HEK293 (cell line): ENCODE measurements around the gene MYO1D.

Source experiments
- CTCF ChIA-PET: fragments of 350-600 bp; formaldehyde crosslinking; extraction: SDS; loops from one replicate; lab custom pipeline; 2021; ENCODE audit warnings: antibody characterized with exemption; lab: Yijun Ruan, JAX
- POLR2A ChIA-PET: fragments of 300-600 bp; formaldehyde crosslinking; extraction: SDS; loops from one replicate; lab custom pipeline; 2020; ENCODE audit warnings: antibody characterized with exemption, inconsistent platforms; lab: Yijun Ruan, JAX
- H3K27ac ChIP-seq: fragments of 200-500 bp; sonication (Bioruptor generic); 2 replicates; pipeline ENCODE4 v1.5.1; 2014; ENCODE audit warnings: low read depth, low read length, control low read depth, inconsistent platforms; ENCODE audit errors: extremely low read depth
- H3K36me3 ChIP-seq, 2 experiments: fragments of 200-500 bp in 1 of 2; sonication (Bioruptor generic) in 1 of 2; 1 replicate in 1 of 2; 2 replicates in 1 of 2; pipeline ENCODE4 v1.5.1; 2014 to 2017; ENCODE audit warnings: inconsistent platforms in 2 of 2, low read length in 2 of 2; ENCODE audit not compliant: control insufficient read depth in 2 of 2, insufficient read depth in 1 of 2
- H3K4me1 ChIP-seq: fragments of 200-500 bp; sonication (Bioruptor generic); 2 replicates; pipeline ENCODE4 v1.5.1; 2014; ENCODE audit warnings: mild to moderate bottlenecking, low read length, inconsistent platforms; ENCODE audit not compliant: control insufficient read depth, insufficient read depth
- H3K4me3 ChIP-seq: 2 replicates; pipeline ENCODE4 v1.5.1; 2011; ENCODE audit warnings: low read depth, mild to moderate bottlenecking, control low read depth, low read length, moderate library complexity
- H3K9me3 ChIP-seq: fragments of 200-500 bp; sonication (Bioruptor generic); 2 replicates; pipeline ENCODE4 v1.5.1; 2014; ENCODE audit warnings: low read depth, low read length, inconsistent platforms; ENCODE audit not compliant: control insufficient read depth, insufficient read depth
- ZBTB11 ChIP-seq: fragments of 450-650 bp; formaldehyde crosslinking; conservative IDR thresholded peaks from 2 replicates; pipeline ENCODE4 v1.5.1; 2016; ENCODE audit warnings: low read depth, missing biosample characterization, missing genetic modification characterization
- ZNF114 ChIP-seq: fragments of 450-650 bp; formaldehyde crosslinking; IDR thresholded peaks from 2 replicates; pipeline ENCODE4 v1.5.0; 2017; ENCODE audit warnings: missing biosample characterization, missing genetic modification characterization
- ZNF140 ChIP-seq: fragments of 450-650 bp; formaldehyde crosslinking; IDR thresholded peaks from 2 replicates; pipeline ENCODE4 v1.5.1; 2016; ENCODE audit warnings: missing biosample characterization, missing genetic modification characterization
- ZNF311 ChIP-seq: fragments of 450-650 bp; formaldehyde crosslinking; IDR thresholded peaks from 2 replicates; pipeline ENCODE4 v1.5.1; 2017; ENCODE audit warnings: missing biosample characterization, missing genetic modification characterization, borderline replicate concordance
- ZNF335 ChIP-seq: fragments of 450-650 bp; formaldehyde crosslinking; conservative IDR thresholded peaks from 2 replicates; pipeline ENCODE4 v1.5.1; 2016; ENCODE audit warnings: missing biosample characterization, missing genetic modification characterization
- ZNF366 ChIP-seq: fragments of 450-650 bp; formaldehyde crosslinking; conservative IDR thresholded peaks from 2 replicates; pipeline ENCODE4 v1.5.1; 2016; ENCODE audit warnings: missing biosample characterization, missing genetic modification characterization
- ZNF654 ChIP-seq: fragments of 450-650 bp; formaldehyde crosslinking; IDR thresholded peaks from 2 replicates; pipeline ENCODE4 v1.5.1; 2016; ENCODE audit warnings: low read depth, missing biosample characterization, missing genetic modification characterization
- ZNF658 ChIP-seq: fragments of 450-650 bp; formaldehyde crosslinking; IDR thresholded peaks from 2 replicates; pipeline ENCODE4; 2016; ENCODE audit warnings: missing biosample characterization, missing genetic modification characterization
- ZNF747 ChIP-seq: fragments of 450-650 bp; formaldehyde crosslinking; IDR thresholded peaks from 2 replicates; pipeline ENCODE4 v1.5.1; 2016; ENCODE audit warnings: missing biosample characterization, missing genetic modification characterization
- TF ChIP-seq, protein P1 (sequence below): fragments of 450-650 bp; formaldehyde crosslinking; optimal IDR thresholded peaks from 2 replicates; pipeline ENCODE3; 2016; ENCODE audit warnings: missing biosample characterization, mild to moderate bottlenecking, missing genetic modification characterization
- TF ChIP-seq, protein P2 (sequence below): fragments of 450-650 bp; formaldehyde crosslinking; IDR thresholded peaks from 2 replicates; pipeline ENCODE4 v1.5.1; 2016; ENCODE audit warnings: missing biosample characterization, missing genetic modification characterization
- TF ChIP-seq, protein P3 (sequence below): fragments of 450-650 bp; formaldehyde crosslinking; IDR thresholded peaks from 2 replicates; pipeline ENCODE4 v1.5.1; 2017; ENCODE audit warnings: missing biosample characterization, missing genetic modification characterization
- TF ChIP-seq, protein P4 (sequence below): fragments of 450-650 bp; formaldehyde crosslinking; IDR thresholded peaks from 2 replicates; pipeline ENCODE4 v1.5.1; 2016; ENCODE audit warnings: missing biosample characterization, missing genetic modification characterization, borderline replicate concordance
- TF ChIP-seq, protein P5 (sequence below): fragments of 450-650 bp; formaldehyde crosslinking; IDR thresholded peaks from 2 replicates; pipeline ENCODE4 v1.5.1; 2016; ENCODE audit warnings: missing biosample characterization, missing genetic modification characterization

MYO1D gene

DNA sequence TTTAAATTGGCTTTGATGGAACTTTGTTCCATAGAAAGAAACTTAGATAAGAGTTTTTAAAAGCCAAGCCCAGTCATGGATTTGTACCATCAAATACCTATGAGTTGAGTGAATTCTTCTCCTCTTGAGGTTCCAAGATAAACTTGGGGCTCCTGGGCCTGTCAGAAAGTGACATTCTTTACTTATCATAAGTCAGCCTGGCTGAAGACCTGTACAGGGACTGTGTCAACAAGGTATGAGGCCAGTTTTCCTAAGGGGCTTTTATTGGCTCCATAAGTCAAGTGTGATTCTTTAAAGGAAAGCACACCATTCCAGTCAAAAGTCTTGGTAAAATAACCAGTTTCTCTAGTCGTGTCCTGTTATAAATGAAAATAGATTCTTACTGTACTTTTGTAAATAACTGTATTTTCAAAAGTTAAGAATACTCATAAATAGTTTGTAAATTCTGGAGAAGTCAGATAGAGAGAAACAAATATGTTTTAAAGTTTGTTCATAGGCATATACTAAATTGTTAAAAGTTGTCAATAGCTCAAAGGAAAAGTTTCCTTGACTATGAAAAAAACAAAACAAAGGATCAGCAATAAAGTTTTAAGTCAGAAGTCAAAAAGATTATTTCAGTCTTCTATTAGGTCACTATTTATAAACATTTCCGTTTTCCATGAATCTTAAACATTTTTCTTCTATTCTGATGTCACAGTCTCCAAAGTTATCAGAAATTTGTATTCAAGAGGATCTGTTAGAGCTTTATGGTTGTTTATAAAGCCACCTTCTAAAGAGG lies 22.5 kb upstream of the MYO1D start:
- Histone ChIP-seq H3K27ac (no peak overlapping the region), H3K4me3 (no peak overlapping the region), H3K36me3 (no peaks in the 10 kb centered on the region), H3K4me1 (no peaks in the 10 kb centered on the region), H3K9me3 (no peaks in the 10 kb centered on the region)
- CTCF ChIA-PET: interaction anchor here (0.5 to 1.4 kb wide), 4 partner anchors 10 to 787 kb away, joined by 3 to 8 read pairs (median 3); no protein-coding TSS in a partner anchor
- POLR2A ChIA-PET: no interaction called here
- TF ChIP-seq, protein P1, sequence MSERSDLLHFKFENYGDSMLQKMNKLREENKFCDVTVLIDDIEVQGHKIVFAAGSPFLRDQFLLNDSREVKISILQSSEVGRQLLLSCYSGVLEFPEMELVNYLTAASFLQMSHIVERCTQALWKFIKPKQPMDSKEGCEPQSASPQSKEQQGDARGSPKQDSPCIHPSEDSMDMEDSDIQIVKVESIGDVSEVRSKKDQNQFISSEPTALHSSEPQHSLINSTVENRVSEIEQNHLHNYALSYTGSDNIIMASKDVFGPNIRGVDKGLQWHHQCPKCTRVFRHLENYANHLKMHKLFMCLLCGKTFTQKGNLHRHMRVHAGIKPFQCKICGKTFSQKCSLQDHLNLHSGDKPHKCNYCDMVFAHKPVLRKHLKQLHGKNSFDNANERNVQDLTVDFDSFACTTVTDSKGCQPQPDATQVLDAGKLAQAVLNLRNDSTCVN (tag by site-specific recombination): no peak
- TF ChIP-seq ZNF658 (tag by site-specific recombination) (no peak), ZNF114 (tag by site-specific recombination) (no peak), ZNF747 (tag by site-specific recombination) (no peak), ZNF140 (no peak), ZNF311 (no peak), ZBTB11 (no peak), ZNF335 (tag by site-specific recombination) (no peak), ZNF366 (tag by site-specific recombination) (no peak), ZNF654 (no peak)
- TF ChIP-seq, protein P2, sequence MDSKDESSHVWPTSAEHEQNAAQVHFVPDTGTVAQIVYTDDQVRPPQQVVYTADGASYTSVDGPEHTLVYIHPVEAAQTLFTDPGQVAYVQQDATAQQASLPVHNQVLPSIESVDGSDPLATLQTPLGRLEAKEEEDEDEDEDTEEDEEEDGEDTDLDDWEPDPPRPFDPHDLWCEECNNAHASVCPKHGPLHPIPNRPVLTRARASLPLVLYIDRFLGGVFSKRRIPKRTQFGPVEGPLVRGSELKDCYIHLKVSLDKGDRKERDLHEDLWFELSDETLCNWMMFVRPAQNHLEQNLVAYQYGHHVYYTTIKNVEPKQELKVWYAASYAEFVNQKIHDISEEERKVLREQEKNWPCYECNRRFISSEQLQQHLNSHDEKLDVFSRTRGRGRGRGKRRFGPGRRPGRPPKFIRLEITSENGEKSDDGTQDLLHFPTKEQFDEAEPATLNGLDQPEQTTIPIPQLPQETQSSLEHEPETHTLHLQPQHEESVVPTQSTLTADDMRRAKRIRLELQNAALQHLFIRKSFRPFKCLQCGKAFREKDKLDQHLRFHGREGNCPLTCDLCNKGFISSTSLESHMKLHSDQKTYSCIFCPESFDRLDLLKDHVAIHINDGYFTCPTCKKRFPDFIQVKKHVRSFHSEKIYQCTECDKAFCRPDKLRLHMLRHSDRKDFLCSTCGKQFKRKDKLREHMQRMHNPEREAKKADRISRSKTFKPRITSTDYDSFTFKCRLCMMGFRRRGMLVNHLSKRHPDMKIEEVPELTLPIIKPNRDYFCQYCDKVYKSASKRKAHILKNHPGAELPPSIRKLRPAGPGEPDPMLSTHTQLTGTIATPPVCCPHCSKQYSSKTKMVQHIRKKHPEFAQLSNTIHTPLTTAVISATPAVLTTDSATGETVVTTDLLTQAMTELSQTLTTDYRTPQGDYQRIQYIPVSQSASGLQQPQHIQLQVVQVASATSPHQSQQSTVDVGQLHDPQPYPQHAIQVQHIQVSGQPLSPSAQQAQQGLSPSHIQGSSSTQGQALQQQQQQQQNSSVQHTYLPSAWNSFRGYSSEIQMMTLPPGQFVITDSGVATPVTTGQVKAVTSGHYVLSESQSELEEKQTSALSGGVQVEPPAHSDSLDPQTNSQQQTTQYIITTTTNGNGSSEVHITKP: no peak
- TF ChIP-seq, protein P3, sequence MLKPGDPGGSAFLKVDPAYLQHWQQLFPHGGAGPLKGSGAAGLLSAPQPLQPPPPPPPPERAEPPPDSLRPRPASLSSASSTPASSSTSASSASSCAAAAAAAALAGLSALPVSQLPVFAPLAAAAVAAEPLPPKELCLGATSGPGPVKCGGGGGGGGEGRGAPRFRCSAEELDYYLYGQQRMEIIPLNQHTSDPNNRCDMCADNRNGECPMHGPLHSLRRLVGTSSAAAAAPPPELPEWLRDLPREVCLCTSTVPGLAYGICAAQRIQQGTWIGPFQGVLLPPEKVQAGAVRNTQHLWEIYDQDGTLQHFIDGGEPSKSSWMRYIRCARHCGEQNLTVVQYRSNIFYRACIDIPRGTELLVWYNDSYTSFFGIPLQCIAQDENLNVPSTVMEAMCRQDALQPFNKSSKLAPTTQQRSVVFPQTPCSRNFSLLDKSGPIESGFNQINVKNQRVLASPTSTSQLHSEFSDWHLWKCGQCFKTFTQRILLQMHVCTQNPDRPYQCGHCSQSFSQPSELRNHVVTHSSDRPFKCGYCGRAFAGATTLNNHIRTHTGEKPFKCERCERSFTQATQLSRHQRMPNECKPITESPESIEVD (tag by site-specific recombination): no peak
- TF ChIP-seq, protein P4, sequence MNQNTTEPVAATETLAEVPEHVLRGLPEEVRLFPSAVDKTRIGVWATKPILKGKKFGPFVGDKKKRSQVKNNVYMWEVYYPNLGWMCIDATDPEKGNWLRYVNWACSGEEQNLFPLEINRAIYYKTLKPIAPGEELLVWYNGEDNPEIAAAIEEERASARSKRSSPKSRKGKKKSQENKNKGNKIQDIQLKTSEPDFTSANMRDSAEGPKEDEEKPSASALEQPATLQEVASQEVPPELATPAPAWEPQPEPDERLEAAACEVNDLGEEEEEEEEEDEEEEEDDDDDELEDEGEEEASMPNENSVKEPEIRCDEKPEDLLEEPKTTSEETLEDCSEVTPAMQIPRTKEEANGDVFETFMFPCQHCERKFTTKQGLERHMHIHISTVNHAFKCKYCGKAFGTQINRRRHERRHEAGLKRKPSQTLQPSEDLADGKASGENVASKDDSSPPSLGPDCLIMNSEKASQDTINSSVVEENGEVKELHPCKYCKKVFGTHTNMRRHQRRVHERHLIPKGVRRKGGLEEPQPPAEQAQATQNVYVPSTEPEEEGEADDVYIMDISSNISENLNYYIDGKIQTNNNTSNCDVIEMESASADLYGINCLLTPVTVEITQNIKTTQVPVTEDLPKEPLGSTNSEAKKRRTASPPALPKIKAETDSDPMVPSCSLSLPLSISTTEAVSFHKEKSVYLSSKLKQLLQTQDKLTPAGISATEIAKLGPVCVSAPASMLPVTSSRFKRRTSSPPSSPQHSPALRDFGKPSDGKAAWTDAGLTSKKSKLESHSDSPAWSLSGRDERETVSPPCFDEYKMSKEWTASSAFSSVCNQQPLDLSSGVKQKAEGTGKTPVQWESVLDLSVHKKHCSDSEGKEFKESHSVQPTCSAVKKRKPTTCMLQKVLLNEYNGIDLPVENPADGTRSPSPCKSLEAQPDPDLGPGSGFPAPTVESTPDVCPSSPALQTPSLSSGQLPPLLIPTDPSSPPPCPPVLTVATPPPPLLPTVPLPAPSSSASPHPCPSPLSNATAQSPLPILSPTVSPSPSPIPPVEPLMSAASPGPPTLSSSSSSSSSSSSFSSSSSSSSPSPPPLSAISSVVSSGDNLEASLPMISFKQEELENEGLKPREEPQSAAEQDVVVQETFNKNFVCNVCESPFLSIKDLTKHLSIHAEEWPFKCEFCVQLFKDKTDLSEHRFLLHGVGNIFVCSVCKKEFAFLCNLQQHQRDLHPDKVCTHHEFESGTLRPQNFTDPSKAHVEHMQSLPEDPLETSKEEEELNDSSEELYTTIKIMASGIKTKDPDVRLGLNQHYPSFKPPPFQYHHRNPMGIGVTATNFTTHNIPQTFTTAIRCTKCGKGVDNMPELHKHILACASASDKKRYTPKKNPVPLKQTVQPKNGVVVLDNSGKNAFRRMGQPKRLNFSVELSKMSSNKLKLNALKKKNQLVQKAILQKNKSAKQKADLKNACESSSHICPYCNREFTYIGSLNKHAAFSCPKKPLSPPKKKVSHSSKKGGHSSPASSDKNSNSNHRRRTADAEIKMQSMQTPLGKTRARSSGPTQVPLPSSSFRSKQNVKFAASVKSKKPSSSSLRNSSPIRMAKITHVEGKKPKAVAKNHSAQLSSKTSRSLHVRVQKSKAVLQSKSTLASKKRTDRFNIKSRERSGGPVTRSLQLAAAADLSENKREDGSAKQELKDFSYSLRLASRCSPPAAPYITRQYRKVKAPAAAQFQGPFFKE: no peak
- TF ChIP-seq, protein P5, sequence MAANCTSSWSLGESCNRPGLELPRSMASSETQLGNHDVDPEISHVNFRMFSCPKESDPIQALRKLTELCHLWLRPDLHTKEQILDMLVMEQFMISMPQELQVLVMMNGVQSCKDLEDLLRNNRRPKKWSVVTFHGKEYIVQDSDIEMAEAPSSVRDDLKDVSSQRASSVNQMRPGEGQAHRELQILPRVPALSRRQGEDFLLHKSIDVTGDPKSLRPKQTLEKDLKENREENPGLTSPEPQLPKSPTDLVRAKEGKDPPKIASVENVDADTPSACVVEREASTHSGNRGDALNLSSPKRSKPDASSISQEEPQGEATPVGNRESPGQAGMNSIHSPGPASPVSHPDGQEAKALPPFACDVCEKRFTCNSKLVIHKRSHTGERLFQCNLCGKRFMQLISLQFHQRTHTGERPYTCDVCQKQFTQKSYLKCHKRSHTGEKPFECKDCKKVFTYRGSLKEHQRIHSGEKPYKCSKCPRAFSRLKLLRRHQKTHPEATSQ (tag by site-specific recombination): no peak
